SK-N-DZ (cell line): ENCODE measurements around the gene CELSR1.

Experiments
- DNase-seq: peaks from one replicate; pipeline ENCODE4 v3.0.0-alpha.2; 2015; ENCODE audit warnings: low spot score

CELSR1 gene

GRCh38 chr22:46464296-46464695, 73.1 kb downstream of the CELSR1 start:
- no peak for DNase-seq

DNA sequence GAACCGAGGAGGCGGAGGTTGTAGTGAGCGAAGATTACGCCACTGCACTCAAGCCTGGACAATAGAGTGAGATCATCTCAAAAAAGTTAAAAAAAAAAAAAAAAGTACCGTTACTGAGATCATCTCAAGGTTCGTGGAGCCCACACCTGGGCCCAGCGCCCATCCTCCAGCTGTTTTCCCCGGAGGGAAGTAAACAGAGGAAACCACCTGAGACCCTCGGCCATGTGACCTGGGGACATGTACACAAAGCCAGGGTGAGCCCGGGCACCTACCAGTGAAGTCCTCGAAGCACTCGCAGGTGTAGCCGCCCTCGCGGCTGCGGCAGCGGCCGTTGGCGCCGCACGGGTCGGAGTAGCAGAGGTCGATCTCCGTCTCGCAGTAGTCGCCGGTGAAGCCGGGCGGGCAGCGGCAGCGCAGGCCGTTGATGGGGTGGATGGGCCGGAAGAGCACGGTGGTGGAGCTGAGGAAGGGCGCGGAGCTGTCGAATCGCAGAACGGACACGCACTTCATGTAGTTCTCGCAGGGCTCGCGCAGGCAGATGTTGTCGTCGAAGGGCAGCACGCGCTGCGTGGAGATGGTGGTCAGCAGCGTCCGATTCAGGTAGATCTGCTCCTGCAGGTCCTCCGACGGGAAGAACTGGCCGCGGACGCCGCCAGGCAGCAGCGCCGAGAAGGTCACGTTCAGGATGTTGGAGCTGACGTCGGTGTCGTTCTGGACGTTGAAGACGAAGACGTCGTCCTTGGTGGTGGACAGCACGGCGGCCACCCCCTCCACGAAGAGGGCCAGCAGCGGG, 73.8 kb downstream of the CELSR1 start:
- DNase-seq: no peak

DNA sequence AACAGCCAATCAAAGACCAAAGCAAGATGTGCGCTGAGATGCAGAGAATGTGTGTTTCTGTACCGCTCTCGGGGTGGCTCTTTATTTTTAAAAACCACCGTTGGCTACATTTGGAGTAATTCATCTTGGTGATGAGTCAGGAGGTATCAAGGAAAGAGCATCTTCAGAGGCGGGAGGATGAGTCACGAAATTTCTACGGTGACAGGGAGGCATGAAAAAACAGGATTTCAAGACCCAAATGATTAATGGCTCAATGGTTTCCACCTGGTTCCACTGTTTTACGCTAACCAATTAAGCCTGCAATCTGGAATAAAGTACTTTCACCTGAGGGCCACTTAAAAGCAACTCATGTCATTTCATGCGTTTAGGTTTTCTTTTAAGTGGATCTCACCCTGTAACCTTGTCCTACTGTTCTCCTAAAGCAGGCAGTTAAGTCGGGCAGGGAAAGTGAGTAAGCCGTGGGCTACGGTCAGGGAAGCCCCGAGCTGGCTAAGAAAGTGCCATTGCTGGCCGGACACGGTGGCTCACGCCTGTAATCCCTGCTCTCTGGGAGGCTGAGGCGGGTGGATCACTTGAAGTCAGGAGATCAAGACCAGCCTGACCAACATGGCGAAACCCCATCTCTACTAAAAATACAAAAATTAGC, 74.6 kb downstream of the CELSR1 start:
- DNase-seq: no peak

GRCh38 chr22:46461566-46462180, 75.7 kb downstream of the CELSR1 start:
- DNase-seq: no peak

GRCh38 chr22:46460857-46461256, 76.6 kb downstream of the CELSR1 start:
- DNase-seq: no peak

GRCh38 chr22:46459347-46460065, 77.9 kb downstream of the CELSR1 start:
- DNase-seq: no peak

DNA sequence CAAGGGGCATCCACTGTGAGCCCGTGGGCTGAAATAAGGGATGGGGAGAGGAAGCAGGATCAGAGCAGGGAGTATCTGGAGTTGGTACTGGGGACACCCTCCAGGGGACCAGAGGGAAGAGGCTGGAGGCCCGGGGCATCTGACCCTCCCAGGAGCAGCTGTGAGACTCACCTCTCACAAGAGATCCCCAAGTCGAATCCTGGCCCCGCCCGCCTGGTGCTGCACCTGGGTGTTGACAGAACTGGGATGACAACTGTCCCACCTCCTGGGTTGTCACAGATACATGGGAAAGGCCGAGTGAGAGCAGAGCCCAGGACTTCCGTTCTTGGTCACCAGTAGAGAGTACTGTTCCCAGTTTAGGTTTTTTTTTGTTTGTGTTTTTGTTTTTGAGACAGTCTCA, 78.9 kb downstream of the CELSR1 start:
- no peak for DNase-seq

DNA sequence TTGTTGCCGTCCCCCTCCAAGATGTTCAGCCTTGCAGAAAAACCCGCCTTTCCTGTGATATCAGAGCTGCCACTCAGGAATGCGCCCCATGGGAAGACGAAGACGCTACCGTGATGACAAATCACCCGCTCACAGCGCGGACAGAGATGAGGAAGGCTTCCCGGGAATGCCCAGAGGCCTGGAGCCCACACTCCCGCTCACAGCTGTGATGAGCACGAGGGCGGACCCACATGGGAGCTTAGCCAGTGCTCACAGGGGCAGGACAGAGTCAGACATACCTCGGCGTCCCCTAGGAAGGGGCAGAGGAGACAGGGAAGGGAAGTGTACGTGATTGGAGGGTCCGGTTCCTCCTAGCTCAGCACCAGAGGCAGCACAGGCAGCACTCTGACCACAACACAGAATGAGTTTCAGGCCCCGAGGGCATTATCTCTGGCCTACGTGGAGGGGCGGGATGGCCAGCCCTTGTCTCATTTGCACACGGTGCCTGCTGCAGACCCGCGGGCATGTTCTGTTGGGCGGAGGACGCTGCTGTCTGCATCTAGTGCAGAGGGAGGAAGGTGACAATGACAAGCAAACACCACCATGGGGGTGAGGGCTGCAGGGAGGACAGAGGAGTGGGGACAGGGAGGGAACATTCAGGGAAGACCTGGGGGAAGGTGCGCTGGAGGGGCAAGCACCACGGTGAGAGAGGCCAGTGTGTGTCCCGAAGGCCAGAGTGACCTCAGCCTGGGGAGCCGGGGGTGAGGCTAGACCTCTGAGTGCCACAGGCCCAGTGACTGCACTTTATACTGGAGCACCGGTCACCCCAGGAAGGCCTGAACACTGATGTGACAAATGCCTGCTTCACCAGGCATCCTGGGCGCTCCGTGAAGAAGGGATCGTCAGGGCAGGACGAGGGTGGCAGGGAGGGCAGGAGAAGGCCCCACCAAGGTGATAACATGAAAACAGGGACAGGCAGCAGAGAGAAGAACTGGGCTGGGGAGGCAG, 79.6 kb downstream of the CELSR1 start:
- no peak for DNase-seq

- no peak for DNase-seq
These were observed 80.6 kb downstream of the CELSR1 start for GRCh38 chr22:46456818-46457163.

DNA sequence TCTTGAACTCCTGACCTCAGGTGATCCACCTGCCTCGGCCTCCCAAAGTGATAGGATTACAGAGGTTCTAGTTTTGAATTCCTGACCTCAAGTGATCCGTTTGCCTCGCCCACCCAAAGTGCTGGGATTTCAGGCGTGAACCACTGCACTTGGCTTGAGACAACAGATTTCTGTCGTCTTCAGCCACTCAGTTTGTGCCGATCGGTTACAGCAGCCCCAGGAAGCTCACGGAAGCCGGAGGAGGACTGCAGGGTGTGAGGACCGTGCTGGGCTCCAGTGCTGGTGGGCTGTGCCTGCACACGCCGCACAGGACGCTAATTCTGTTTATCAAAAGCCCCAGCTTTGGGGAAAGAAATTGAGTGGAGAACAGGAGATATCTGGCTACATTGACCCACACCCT, 82.0 kb downstream of the CELSR1 start:
- DNase-seq: no peak

GRCh38 chr22:46454504-46455269, 82.7 kb downstream of the CELSR1 start:
- no peak for DNase-seq

- DNase-seq: no peak
These were observed 83.5 kb downstream of the CELSR1 start for GRCh38 chr22:46453829-46454503.

DNA sequence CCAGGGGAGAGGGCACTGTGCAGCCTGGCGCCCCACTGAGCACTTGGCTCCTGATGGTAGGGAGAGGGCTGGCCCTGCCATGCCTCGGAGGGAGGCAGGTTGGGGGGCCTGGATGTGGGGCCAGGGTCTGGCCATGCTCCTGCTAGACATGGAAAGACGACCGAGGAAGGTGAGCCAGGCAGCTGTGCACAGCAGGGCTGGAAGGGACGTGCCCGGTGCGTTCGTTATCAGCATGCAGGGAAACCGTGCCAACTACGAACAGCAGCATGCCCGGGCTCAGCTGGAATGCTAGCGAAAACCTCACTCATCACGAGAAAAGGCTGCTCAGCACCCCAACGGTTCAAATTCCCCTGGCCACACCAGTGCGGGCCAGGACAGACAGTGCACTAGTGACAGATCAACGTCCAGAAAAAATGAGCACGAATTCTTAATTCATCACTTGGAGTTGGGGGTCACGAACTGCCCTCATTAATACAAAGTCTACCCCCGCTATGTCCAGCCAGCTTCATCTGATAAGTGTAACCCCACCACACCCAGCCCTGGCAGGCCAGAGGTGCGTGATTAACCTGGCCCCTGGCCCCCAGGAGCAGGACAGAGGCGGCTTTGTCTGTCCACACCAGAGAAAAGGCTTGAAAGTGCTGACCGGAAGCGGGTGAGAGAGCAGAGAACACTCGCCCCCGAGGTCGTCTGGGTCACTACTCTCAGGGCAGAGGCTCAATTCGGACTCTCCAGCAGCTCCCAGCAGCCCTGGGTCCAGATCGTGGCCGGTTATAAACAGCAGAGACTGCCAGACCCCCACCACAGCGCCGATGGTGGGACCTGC, 84.2 kb downstream of the CELSR1 start:
- no peak for DNase-seq

- no peak for DNase-seq
These were observed 85.0 kb downstream of the CELSR1 start for GRCh38 chr22:46452195-46453005.

- no peak for DNase-seq
These were observed 85.7 kb downstream of the CELSR1 start for GRCh38 chr22:46451741-46452140.

DNA sequence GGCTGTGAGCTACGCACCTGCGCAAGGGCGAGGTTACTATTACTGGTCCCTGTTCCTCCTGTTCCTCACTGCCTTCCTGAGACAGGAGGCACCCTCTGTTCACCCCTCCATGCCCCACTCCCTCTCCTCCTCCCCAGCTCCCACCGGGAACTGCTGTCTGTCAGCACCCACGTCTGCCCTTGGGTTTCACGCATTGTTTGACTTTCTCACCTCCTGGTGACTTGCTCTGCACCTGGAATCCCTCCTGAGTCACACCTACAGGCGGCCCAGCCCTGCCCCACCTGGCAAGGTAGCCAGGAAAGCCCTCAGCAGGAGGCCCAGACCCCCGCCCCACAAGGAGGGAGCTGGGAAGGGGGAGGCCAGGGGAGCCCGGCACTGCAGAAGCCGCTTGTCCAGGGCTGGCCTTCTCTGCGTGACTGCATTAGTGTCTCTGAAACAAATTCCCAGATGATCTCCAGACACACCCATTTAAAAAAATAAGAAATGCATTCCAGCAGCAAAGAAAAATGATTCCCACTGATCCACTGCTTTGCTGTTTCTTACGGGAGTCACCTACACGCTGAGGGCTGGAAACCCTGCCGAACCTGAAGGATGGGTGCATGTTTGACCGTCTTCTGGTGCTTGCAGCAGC, 86.4 kb downstream of the CELSR1 start:
- no peak for DNase-seq

DNA sequence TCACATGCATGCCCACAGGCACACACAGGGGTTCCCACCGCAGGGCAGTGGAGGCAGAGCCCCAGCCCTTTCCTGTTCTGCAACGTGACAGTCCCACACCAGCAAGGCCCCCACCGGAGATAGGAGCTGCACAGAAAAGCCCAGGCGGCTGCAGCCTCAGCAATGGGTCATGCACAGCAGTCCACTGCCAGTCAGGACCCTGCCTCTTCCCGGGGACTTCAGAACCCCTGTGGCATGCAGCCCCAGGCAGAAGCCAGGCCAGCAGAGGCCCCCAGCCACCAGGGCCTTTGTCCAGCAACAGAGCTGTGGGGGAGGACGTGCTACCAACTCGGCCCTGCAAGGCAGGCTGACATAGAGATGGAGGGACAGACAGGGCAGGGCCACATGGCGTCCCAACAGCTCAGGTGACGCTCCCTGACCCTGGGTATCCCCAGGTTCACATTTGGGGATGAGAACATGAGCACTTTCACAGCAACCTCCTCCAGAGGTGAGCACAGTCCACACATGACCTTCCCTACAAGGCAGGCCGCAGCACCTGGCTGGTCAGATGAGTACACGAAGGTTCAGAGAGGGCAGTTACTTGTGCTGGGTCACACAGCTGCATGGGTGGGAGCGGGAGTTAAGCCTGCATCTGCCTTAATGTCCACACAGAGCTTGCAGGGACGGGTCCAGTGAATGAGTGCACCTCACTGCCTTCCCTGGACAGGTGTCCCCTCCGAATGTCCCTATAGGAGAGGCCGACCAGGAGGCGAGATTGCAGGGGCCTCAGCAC, 87.3 kb downstream of the CELSR1 start:
- no peak for DNase-seq
